ENCODE data around the gene LRP1B. TPM values are rescaled to one million over a fixed set of nuclear protein-coding genes. Genes with fewer than 3 reads are reported as not detected.

Gene LRP1B
- total and polyA plus RNA-seq, 2 donors from 2014 or later: 0.69 to 1.2 TPM

GRCh38 chr2:140711867-140712266 lies 1418.9 kb downstream of the LRP1B start:
- no peaks in the 10 kb centered on the region for H3K36me3 ChIP-seq (ENCODE audit: control insufficient read depth in 2 of 3, insufficient read depth in 3 of 3, low read length in 3 of 3)
- no peaks in the 10 kb centered on the region for H3K4me1 ChIP-seq (ENCODE audit: control insufficient read depth in 2 of 3, insufficient read depth in 2 of 3, low read depth in 1 of 3, low read length in 3 of 3)
- DNase-seq: peak in 2 of 5 donors; percentile 3 to 10
- TF ChIP-seq CTCF (IDR thresholded peaks at IDR 0.05; ENCODE audit: borderline replicate concordance, extremely low read depth, insufficient read depth): no peak
- H3K9ac ChIP-seq (ENCODE audit: low read length in 3 of 3): no peak overlapping the region
- H3K27me3 ChIP-seq (ENCODE audit: control insufficient read depth, insufficient read depth, low read length): no peaks in the 10 kb centered on the region
- H3K9me3 ChIP-seq (ENCODE audit: control insufficient read depth in 2 of 3, insufficient read depth in 1 of 3, low read length in 3 of 3): no peaks in the 10 kb centered on the region
- FAIRE-seq: no peak
- no peak overlapping the region for H3K4me3 ChIP-seq (ENCODE audit: low read length in 3 of 3)
- intact Hi-C loops (cut with DNase I): no loop called here
- no peak overlapping the region for H3K27ac ChIP-seq (ENCODE audit: low read depth in 2 of 2, low read length in 2 of 2)

- H3K36me3 ChIP-seq (ENCODE audit: control insufficient read depth in 2 of 3, insufficient read depth in 3 of 3, low read length in 3 of 3): no peaks in the 10 kb centered on the region
- H3K4me3 ChIP-seq (ENCODE audit: low read length in 3 of 3): no peak overlapping the region
- H3K27me3 ChIP-seq (ENCODE audit: control insufficient read depth, insufficient read depth, low read length): no peaks in the 10 kb centered on the region
- no peaks in the 10 kb centered on the region for H3K4me1 ChIP-seq (ENCODE audit: control insufficient read depth in 2 of 3, insufficient read depth in 2 of 3, low read depth in 1 of 3, low read length in 3 of 3)
- H3K9ac ChIP-seq (ENCODE audit: low read length in 3 of 3): no peak overlapping the region
- TF ChIP-seq CTCF (IDR thresholded peaks at IDR 0.05; ENCODE audit: borderline replicate concordance, extremely low read depth, insufficient read depth): no peak
- DNase-seq (no peak), FAIRE-seq (no peak)
- intact Hi-C loops (cut with DNase I): no loop called here
- H3K9me3 ChIP-seq (ENCODE audit: control insufficient read depth in 2 of 3, insufficient read depth in 1 of 3, low read length in 3 of 3): no peaks in the 10 kb centered on the region
- no peak overlapping the region for H3K27ac ChIP-seq (ENCODE audit: low read depth in 2 of 2, low read length in 2 of 2)
These were observed 1429.1 kb downstream of the LRP1B start for GRCh38 chr2:140701726-140702125.

- no peaks in the 10 kb centered on the region for H3K27me3 ChIP-seq (ENCODE audit: control insufficient read depth, insufficient read depth, low read length)
- no peak overlapping the region for H3K4me3 ChIP-seq (ENCODE audit: low read length in 3 of 3)
- DNase-seq (no peak), FAIRE-seq (no peak)
- H3K9ac ChIP-seq (ENCODE audit: low read length in 3 of 3): no peak overlapping the region
- H3K36me3 ChIP-seq (ENCODE audit: control insufficient read depth in 2 of 3, insufficient read depth in 3 of 3, low read length in 3 of 3): no peaks in the 10 kb centered on the region
- no peaks in the 10 kb centered on the region for H3K9me3 ChIP-seq (ENCODE audit: control insufficient read depth in 2 of 3, insufficient read depth in 1 of 3, low read length in 3 of 3)
- intact Hi-C loops (cut with DNase I): no loop called here
- H3K4me1 ChIP-seq (ENCODE audit: control insufficient read depth in 2 of 3, insufficient read depth in 2 of 3, low read depth in 1 of 3, low read length in 3 of 3): no peaks in the 10 kb centered on the region
- no peak for TF ChIP-seq CTCF (IDR thresholded peaks at IDR 0.05; ENCODE audit: borderline replicate concordance, extremely low read depth, insufficient read depth)
- H3K27ac ChIP-seq (ENCODE audit: low read depth in 2 of 2, low read length in 2 of 2): no peak overlapping the region
These were observed 1432.2 kb downstream of the LRP1B start for GRCh38 chr2:140698636-140699035.

GRCh38 chr2:140696449-140696848 lies 1434.4 kb downstream of the LRP1B start:
- no peak for TF ChIP-seq CTCF (IDR thresholded peaks at IDR 0.05; ENCODE audit: borderline replicate concordance, extremely low read depth, insufficient read depth)
- no peak overlapping the region for H3K4me3 ChIP-seq (ENCODE audit: low read length in 3 of 3)
- no peaks in the 10 kb centered on the region for H3K4me1 ChIP-seq (ENCODE audit: control insufficient read depth in 2 of 3, insufficient read depth in 2 of 3, low read depth in 1 of 3, low read length in 3 of 3)
- H3K9ac ChIP-seq (ENCODE audit: low read length in 3 of 3): no peak overlapping the region
- H3K36me3 ChIP-seq (ENCODE audit: control insufficient read depth in 2 of 3, insufficient read depth in 3 of 3, low read length in 3 of 3): no peaks in the 10 kb centered on the region
- intact Hi-C loops (cut with DNase I): no loop called here
- H3K9me3 ChIP-seq (ENCODE audit: control insufficient read depth in 2 of 3, insufficient read depth in 1 of 3, low read length in 3 of 3): no peaks in the 10 kb centered on the region
- no peak overlapping the region for H3K27ac ChIP-seq (ENCODE audit: low read depth in 2 of 2, low read length in 2 of 2)
- FAIRE-seq: no peak
- peak in 1 of 5 donors; percentile 3 for DNase-seq
- no peaks in the 10 kb centered on the region for H3K27me3 ChIP-seq (ENCODE audit: control insufficient read depth, insufficient read depth, low read length)
